Stimulated activated naive CD4-positive, alpha-beta T cell treated with Interleukin-2 at 50 U/mL for 16 hours (primary cell): ENCODE results near the gene STC2.

ENCODE experiments used
- DNase-seq: peaks from one replicate; lab custom pipeline; 2025; lab: John Stamatoyannopoulos, UW

Gene STC2

GRCh38 chr5:173312821-173313220 lies 15.4 kb downstream of the STC2 start:
- DNase-seq: no peak

GRCh38 chr5:173311818-173312585 lies 16.2 kb downstream of the STC2 start:
- no peak for DNase-seq

GRCh38 chr5:173310861-173311785 lies 17.1 kb downstream of the STC2 start:
- DNase-seq: no peak

- no peak for DNase-seq
Measured at GRCh38 chr5:173310218-173310769, 17.9 kb downstream of the STC2 start.

GRCh38 chr5:173309731-173310130 lies 18.5 kb downstream of the STC2 start:
- no peak for DNase-seq

- no peak for DNase-seq
Measured at GRCh38 chr5:173308226-173308625, 20.0 kb downstream of the STC2 start.

GRCh38 chr5:173307695-173308094 lies 20.5 kb downstream of the STC2 start:
- no peak for DNase-seq

- DNase-seq: no peak
Measured at GRCh38 chr5:173306695-173307094, 21.5 kb downstream of the STC2 start.

- DNase-seq: no peak
Measured at GRCh38 chr5:173304591-173304988, 23.6 kb downstream of the STC2 start.

- DNase-seq: no peak
Measured at GRCh38 chr5:173303878-173304590, 24.2 kb downstream of the STC2 start.

GRCh38 chr5:173302546-173303155 lies 25.6 kb downstream of the STC2 start:
- DNase-seq: no peak

- no peak for DNase-seq
Measured at GRCh38 chr5:173301695-173302545, 26.3 kb downstream of the STC2 start.

GRCh38 chr5:173300389-173301047 lies 27.7 kb downstream of the STC2 start:
- no peak for DNase-seq

- no peak for DNase-seq
Measured at GRCh38 chr5:173299820-173300219, 28.4 kb downstream of the STC2 start.

GRCh38 chr5:173298213-173298926 lies 29.8 kb downstream of the STC2 start:
- DNase-seq: no peak

GRCh38 chr5:173297813-173298212 lies 30.4 kb downstream of the STC2 start:
- DNase-seq: no peak

- no peak for DNase-seq
Measured at GRCh38 chr5:173296737-173297676, 31.2 kb downstream of the STC2 start.

GRCh38 chr5:173295796-173296195 lies 32.4 kb downstream of the STC2 start:
- DNase-seq: no peak
